GM23248 (cell line): Measurements from ENCODE around the gene WDR18. TPM values are rescaled to one million over a fixed set of nuclear protein-coding genes. Genes with fewer than 3 reads are reported as not detected.
A peak's percentile ranks its signal among the peaks of the same experiment; 100 is the strongest.
"Not testable (repeated sequence)": the region's sequence is repeated elsewhere in the genome, so short reads cannot be mapped to it uniquely, and the experiment has no call there.

ENCODE experiments used
- DNase-seq: peaks from one replicate; pipeline ENCODE4 v3.0.0-alpha.2; 2015
- H2AFZ ChIP-seq: fragments of 200-600 bp; sonication (generic); 2 replicates; pipeline ENCODE4 v1.6.1; 2016; ENCODE audit warnings: antibody characterized with exemption
- H3F3A ChIP-seq: fragments of 200-600 bp; sonication (generic); 2 replicates; pipeline ENCODE4 v1.6.1; 2016; ENCODE audit warnings: mild to moderate bottlenecking, antibody characterized with exemption, mixed run types; ENCODE audit not compliant: insufficient read depth
- H3K27ac ChIP-seq: fragments of 200-600 bp; sonication (generic); 2 replicates; pipeline ENCODE4 v1.5.1; 2016; ENCODE audit warnings: mild to moderate bottlenecking
- H3K27me3 ChIP-seq: fragments of 200-600 bp; sonication (generic); replicated peaks from 2 replicates; pipeline ENCODE4 v1.6.1; 2016; ENCODE audit warnings: mild to moderate bottlenecking; ENCODE audit not compliant: insufficient read depth
- H3K36me3 ChIP-seq: fragments of 200-600 bp; sonication (generic); 2 replicates; pipeline ENCODE4 v1.6.1; 2016; ENCODE audit warnings: low read depth, mild to moderate bottlenecking
- H3K4me1 ChIP-seq: fragments of 200-600 bp; sonication (generic); 2 replicates; pipeline ENCODE4 v1.6.1; 2016; ENCODE audit warnings: mild to moderate bottlenecking; ENCODE audit not compliant: insufficient read depth
- H3K4me2 ChIP-seq: fragments of 200-600 bp; sonication (generic); one replicate; pipeline ENCODE4 v1.6.1; 2016; ENCODE audit warnings: mild to moderate bottlenecking; ENCODE audit not compliant: unreplicated experiment
- H3K4me3 ChIP-seq: fragments of 200-600 bp; sonication (generic); 2 replicates; pipeline ENCODE4 v1.5.1; 2016; ENCODE audit warnings: mild to moderate bottlenecking
- H3K79me2 ChIP-seq: fragments of 200-600 bp; sonication (generic); 2 replicates; pipeline ENCODE4 v1.6.1; 2016; ENCODE audit warnings: mild to moderate bottlenecking; ENCODE audit not compliant: insufficient read depth
- H3K9ac ChIP-seq: fragments of 200-600 bp; sonication (generic); 2 replicates; pipeline ENCODE4 v1.6.1; 2016; ENCODE audit warnings: mild to moderate bottlenecking
- H3K9me2 ChIP-seq: fragments of 200-600 bp; sonication (generic); 2 replicates; pipeline ENCODE4 v1.6.1; 2016; ENCODE audit warnings: mixed run types, mild to moderate bottlenecking, moderate library complexity; ENCODE audit not compliant: insufficient read depth
- H3K9me3 ChIP-seq: fragments of 200-600 bp; sonication (generic); one replicate; pipeline ENCODE4 v1.6.1; 2017; ENCODE audit warnings: low read depth
- H4K20me1 ChIP-seq: fragments of 200-600 bp; sonication (generic); 2 replicates; pipeline ENCODE4 v1.6.0; 2016; ENCODE audit not compliant: insufficient read depth
- EZH2 ChIP-seq: fragments of 200-600 bp; sonication (generic); IDR thresholded peaks from 2 replicates; pipeline ENCODE4 v1.6.1; 2018; ENCODE audit warnings: antibody characterized with exemption, mild to moderate bottlenecking; ENCODE audit not compliant: insufficient read depth, poor library complexity, severe bottlenecking
- EZH2phosphoT487 ChIP-seq: fragments of 200-600 bp; sonication (generic); IDR thresholded peaks from 2 replicates; pipeline ENCODE4 v1.6.1; 2018; ENCODE audit warnings: antibody characterized with exemption, moderate library complexity, mild to moderate bottlenecking, low read depth; ENCODE audit not compliant: insufficient read depth
- whole genome bisulfite sequencing, 2 experiments: methylation state at CpG; one replicate each; pipeline ENCODE4 v1.1.6; 2015 to 2017; ENCODE audit warnings: low lambda C conversion rate in 2 of 2, low coverage in 1 of 2; ENCODE audit errors: missing lambda C conversion rate in 2 of 2; 5-methylcytosine and 5-hydroxymethylcytosine counted together
- in situ Hi-C: fragments of 300-500 bp; cut with MboI; formaldehyde crosslinking; loops from 2 replicates; pipeline ENCODE4 v1.15.0; 2020
- polyA plus RNA-seq: library from polyadenylated mRNA; unstranded; fragments of >200 nt; fragmentation: Nextera tagmentation; extraction: Ambion mirVana; gene quantifications from 2 replicates; pipeline ENCODE4 v1.2.1, GENCODE V29; 2016
- total RNA-seq: library from RNA; depleted of rRNA; stranded (reverse); fragments of >200 nt; shearing (Covaris generic); gene quantifications from 2 replicates; pipeline ENCODE4 v1.2.3, GENCODE V29; 2014

The WDR18 gene
- total and polyA plus RNA-seq, 2 experiments from 2014 or later, result 83.4 to 157 TPM

DNA sequence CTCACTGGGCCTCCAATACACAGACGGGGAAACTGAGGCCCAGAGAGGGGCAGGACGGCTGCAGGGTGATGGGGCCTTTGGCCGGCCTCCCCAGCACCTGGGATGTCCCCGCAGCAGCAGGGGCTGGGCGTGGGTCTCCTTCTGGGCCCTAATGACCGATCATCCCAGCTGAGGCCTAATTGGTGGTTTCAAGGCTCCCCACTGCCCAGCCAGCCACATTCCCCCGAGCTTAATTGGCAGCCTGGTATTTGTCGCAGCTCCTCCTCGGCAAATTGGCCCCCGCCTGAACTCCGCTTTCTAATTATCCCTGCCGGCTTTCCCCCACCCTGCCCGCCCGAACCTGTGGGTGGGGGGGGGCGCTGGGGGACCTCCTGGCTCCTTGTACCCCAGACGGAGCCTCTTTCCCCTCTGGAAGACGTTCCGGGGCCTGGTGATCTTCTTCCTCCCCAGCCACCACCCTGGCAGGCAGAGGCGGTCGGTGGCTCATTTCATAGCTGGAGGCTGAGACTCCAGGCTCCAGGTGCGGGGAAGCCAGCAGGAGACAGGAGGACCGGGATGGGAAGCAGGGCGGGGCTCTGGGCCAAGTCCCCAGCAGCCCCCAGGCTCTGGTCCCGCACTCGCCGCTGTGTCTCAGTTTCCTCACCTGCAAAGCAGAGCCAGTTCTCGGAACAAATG, 27.2 kb upstream of the WDR18 start:
- peak; percentile 52 for DNase-seq
- no peaks in the 10 kb centered on the region for H3K36me3 ChIP-seq
- TF ChIP-seq EZH2phosphoT487, result no peak
- no peak for TF ChIP-seq EZH2
- no peak overlapping the region for H3K4me3 ChIP-seq
- no peak overlapping the region for H3K27ac ChIP-seq
- peaks cover 89% of the 10 kb centered on the region for H3K79me2 ChIP-seq
- no peak overlapping the region for H3K4me2 ChIP-seq
- H4K20me1 ChIP-seq, result no peaks in the 10 kb centered on the region
- no peak overlapping the region for H2AFZ ChIP-seq
- peaks cover 11% of the 10 kb centered on the region; the same call in 1 of the 2 replicates for H3K4me1 ChIP-seq
- H3K9me3 ChIP-seq, result no peaks in the 10 kb centered on the region
- 51 to 52% methylated on average over 18 to 26 of the region's 27 CpGs for WGBS, 2 experiments
- in situ Hi-C loops, result no loop called here
- H3K9ac ChIP-seq, result no peak overlapping the region
- no peaks in the 10 kb centered on the region for H3K27me3 ChIP-seq
- H3F3A ChIP-seq, result no peaks in the 10 kb centered on the region
- no peaks in the 10 kb centered on the region for H3K9me2 ChIP-seq

GRCh38 chr19:957578-957977, 26.6 kb upstream of the WDR18 start:
- H3K4me3 ChIP-seq, H3K27ac ChIP-seq, H3K9me3 ChIP-seq, H3K27me3 ChIP-seq, H2AFZ ChIP-seq, DNase-seq, in situ Hi-C loops, H3K36me3 ChIP-seq, H4K20me1 ChIP-seq, H3K4me2 ChIP-seq, H3F3A ChIP-seq, H3K9ac ChIP-seq, H3K9me2 ChIP-seq: not testable (repeated sequence)
- peaks cover 87% of the 10 kb centered on the region for H3K79me2 ChIP-seq
- peaks cover 12% of the 10 kb centered on the region; the same call in 1 of the 2 replicates for H3K4me1 ChIP-seq
- 93 to 97% methylated on average over 9 of the region's 9 CpGs for WGBS, 2 experiments

DNA sequence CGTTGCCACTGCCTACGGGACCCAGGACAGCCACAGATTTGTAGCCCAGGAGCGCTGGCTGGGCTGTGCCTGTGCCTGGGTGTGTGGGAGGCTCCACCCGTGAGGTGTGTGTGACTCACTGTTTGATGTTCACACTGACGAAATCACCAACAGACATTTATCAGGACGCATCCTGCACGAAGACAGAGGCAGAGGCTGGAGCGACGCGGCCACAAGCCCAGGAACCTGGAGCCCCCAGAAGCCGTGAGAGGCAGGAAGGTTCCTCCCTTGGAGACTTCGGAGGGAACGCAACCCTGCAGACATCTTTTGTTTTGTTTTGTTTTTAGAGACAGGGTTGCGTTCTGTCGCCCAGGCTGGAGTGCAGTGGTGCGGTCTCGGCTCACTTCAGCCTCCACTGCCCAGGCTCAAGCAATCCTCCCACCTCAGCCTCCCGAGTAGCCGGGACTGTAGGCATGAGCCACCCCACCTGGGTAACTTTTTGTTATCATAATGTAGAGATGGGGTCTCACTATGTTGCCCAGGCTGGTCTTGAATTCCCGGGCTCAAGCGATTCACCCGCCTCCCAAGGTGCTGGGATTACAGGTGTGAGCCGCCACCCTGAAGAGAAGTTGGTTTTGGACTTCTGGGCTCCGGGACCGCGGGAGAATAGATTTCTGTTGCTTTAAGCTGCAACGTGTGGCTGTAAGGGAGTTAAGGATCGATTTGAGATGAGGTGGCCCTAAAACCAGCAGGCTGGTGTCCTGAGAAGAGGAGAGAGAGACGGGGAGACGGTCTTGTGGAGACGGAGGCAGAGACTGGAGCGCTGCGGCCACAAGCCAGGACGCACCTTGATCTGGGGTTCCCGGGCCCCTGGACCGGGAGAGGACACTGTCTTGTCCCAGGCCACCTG, 24.9 kb upstream of the WDR18 start:
- Histone ChIP-seq H3K9me2 (no peaks in the 10 kb centered on the region), H3K27me3 (no peaks in the 10 kb centered on the region), H3K4me1 (peaks cover 7% of the 10 kb centered on the region; the same call in 1 of the 2 replicates), H3K27ac (no peak overlapping the region), H4K20me1 (no peaks in the 10 kb centered on the region), H3K36me3 (no peaks in the 10 kb centered on the region; the same call in 1 of the 2 replicates), H3K9ac (no peak overlapping the region), H3K79me2 (peaks cover 78% of the 10 kb centered on the region), H3K4me2 (no peak overlapping the region), H3K9me3 (no peaks in the 10 kb centered on the region), H3K4me3 (no peak overlapping the region), H2AFZ (no peak overlapping the region), H3F3A (no peaks in the 10 kb centered on the region)
- TF ChIP-seq EZH2phosphoT487 (no peak), EZH2 (no peak)
- peak; percentile 67 for DNase-seq
- WGBS, 2 experiments, result 86 to 87% methylated on average over 36 of the region's 36 CpGs
- in situ Hi-C loops, result no loop called here

DNA sequence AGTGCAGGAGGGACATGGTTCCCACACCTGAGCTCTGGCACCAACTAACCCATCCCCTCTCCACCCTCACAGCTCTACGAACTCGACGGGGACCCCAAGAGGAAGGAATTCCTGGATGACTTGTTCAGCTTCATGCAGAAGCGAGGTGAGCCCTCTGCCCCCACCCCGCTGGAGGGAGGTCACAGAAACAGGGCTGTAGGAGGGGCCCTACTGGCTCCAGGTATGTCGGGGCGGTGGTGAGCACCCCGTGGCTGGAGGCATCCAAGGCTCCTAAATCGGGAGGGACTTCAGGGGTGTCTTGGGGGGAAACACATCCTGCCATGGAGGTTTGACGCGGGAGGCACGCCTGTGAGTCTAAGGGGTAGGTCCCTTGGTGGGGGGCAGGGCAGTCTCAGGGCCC, 24.1 kb upstream of the WDR18 start:
- H4K20me1 ChIP-seq, result no peaks in the 10 kb centered on the region
- H3F3A ChIP-seq, result no peaks in the 10 kb centered on the region
- no peaks in the 10 kb centered on the region for H3K9me3 ChIP-seq
- in situ Hi-C loops, result no loop called here
- H2AFZ ChIP-seq, result no peak overlapping the region
- H3K27me3 ChIP-seq, result no peaks in the 10 kb centered on the region
- no peak overlapping the region for H3K9ac ChIP-seq
- no peak overlapping the region for H3K27ac ChIP-seq
- H3K4me2 ChIP-seq, result no peak overlapping the region
- peaks cover 7% of the 10 kb centered on the region; the same call in 1 of the 2 replicates for H3K4me1 ChIP-seq
- no peak for DNase-seq
- no peaks in the 10 kb centered on the region for H3K9me2 ChIP-seq
- H3K36me3 ChIP-seq, result peaks cover 2% of the 10 kb centered on the region
- H3K4me3 ChIP-seq, result no peak overlapping the region
- 75 to 87% methylated on average over 11 to 12 of the region's 12 CpGs for WGBS, 2 experiments
- TF ChIP-seq EZH2 (no peak), EZH2phosphoT487 (no peak)
- peaks cover 69% of the 10 kb centered on the region for H3K79me2 ChIP-seq
